Smooth muscle cell (in vitro differentiated cells): Measurements from ENCODE around the gene ZNF76. TPM values are rescaled to one million over a fixed set of nuclear protein-coding genes. Genes with fewer than 3 reads are reported as not detected.

Source experiments
- DNase-seq: peaks from one replicate; lab custom pipeline; 2025; ENCODE audit not compliant: unreplicated experiment; lab: John Stamatoyannopoulos, UW
- H2AFZ ChIP-seq: fragments of 200-600 bp; sonication (generic); 2 replicates; pipeline ENCODE4 v1.6.0; 2016; ENCODE audit warnings: antibody characterized with exemption, low read depth, mild to moderate bottlenecking
- H3F3A ChIP-seq: fragments of 200-600 bp; sonication (generic); 2 replicates; pipeline ENCODE4 v1.6.0; 2017; ENCODE audit warnings: antibody characterized with exemption, low read depth
- H3K27ac ChIP-seq: fragments of 200-600 bp; sonication (generic); 2 replicates; pipeline ENCODE4 v1.5.1; 2016; ENCODE audit warnings: low read depth, mild to moderate bottlenecking
- H3K27me3 ChIP-seq: fragments of 200-600 bp; sonication (generic); 2 replicates; pipeline ENCODE4 v1.6.1; 2016; ENCODE audit warnings: low read depth, mild to moderate bottlenecking
- H3K36me3 ChIP-seq: fragments of 200-600 bp; sonication (generic); 2 replicates; pipeline ENCODE4 v1.5.1; 2016; ENCODE audit warnings: low read depth
- H3K4me1 ChIP-seq: fragments of 200-600 bp; sonication (generic); 2 replicates; pipeline ENCODE4 v1.5.1; 2016; ENCODE audit warnings: low read depth
- H3K4me2 ChIP-seq: fragments of 200-600 bp; sonication (generic); 2 replicates; pipeline ENCODE4 v1.6.0; 2016; ENCODE audit warnings: mild to moderate bottlenecking
- H3K4me3 ChIP-seq: fragments of 200-600 bp; sonication (generic); 2 replicates; pipeline ENCODE4 v1.5.1; 2016; ENCODE audit warnings: mild to moderate bottlenecking
- H3K79me2 ChIP-seq: fragments of 200-600 bp; sonication (generic); 2 replicates; pipeline ENCODE4 v1.6.0; 2016; ENCODE audit warnings: low read depth, mild to moderate bottlenecking
- H3K9ac ChIP-seq: fragments of 200-600 bp; sonication (generic); 2 replicates; pipeline ENCODE4 v1.6.0; 2016; ENCODE audit warnings: low read depth
- H3K9me3 ChIP-seq: fragments of 200-600 bp; sonication (generic); replicated peaks from 2 replicates; pipeline ENCODE4 v1.5.1; 2016; ENCODE audit warnings: low read depth
- H4K20me1 ChIP-seq: fragments of 200-600 bp; sonication (generic); 2 replicates; pipeline ENCODE4 v1.6.0; 2016; ENCODE audit warnings: low read depth
- CTCF ChIP-seq: fragments of 200-600 bp; sonication (generic); IDR thresholded peaks from 2 replicates; pipeline ENCODE4 v1.5.1; 2017; ENCODE audit warnings: borderline replicate concordance, mild to moderate bottlenecking, antibody characterized with exemption; ENCODE audit not compliant: insufficient read depth, poor library complexity, severe bottlenecking
- WGBS: methylation state at CpG from one replicate; pipeline ENCODE4 v1.1.7; 2016; ENCODE audit warnings: low lambda C conversion rate; 5-methylcytosine and 5-hydroxymethylcytosine counted together
- polyA plus RNA-seq: library from polyadenylated mRNA; unstranded; fragments of >200 nt; fragmentation: Nextera tagmentation; extraction: Ambion mirVana; gene quantifications from 2 replicates; pipeline ENCODE4 v1.2.1, GENCODE V29; 2016
- total RNA-seq: library from RNA; depleted of rRNA; stranded (reverse); fragments of >200 nt; gene quantifications from 2 replicates; pipeline ENCODE4 v1.2.3, GENCODE V29; 2014

The ZNF76 gene
- total and polyA plus RNA-seq, 2 experiments from 2014 or later: 7.7 to 14.2 TPM

- Histone ChIP-seq H3K79me2 (no peaks in the 10 kb centered on the region), H2AFZ (no peak overlapping the region), H4K20me1 (peaks cover 71% of the 10 kb centered on the region), H3K27ac (no peak overlapping the region), H3K4me3 (no peak overlapping the region), H3K9me3 (no peaks in the 10 kb centered on the region), H3K36me3 (no peaks in the 10 kb centered on the region), H3F3A (peaks cover 4% of the 10 kb centered on the region), H3K9ac (no peak overlapping the region), H3K27me3 (no peaks in the 10 kb centered on the region), H3K4me1 (peaks cover under 1% of the 10 kb centered on the region), H3K4me2 (no peak overlapping the region)
- no peak for TF ChIP-seq CTCF
- DNase-seq: no peak
- WGBS: 90% methylated on average over 5 of the region's 5 CpGs
Observed at GRCh38 chr6:35242486-35242885, 17.0 kb upstream of the ZNF76 start.

- no peaks in the 10 kb centered on the region for H3K27me3 ChIP-seq
- H3F3A ChIP-seq: peaks cover 4% of the 10 kb centered on the region
- TF ChIP-seq CTCF: no peak
- H2AFZ ChIP-seq: no peak overlapping the region
- peaks cover 71% of the 10 kb centered on the region for H4K20me1 ChIP-seq
- no peaks in the 10 kb centered on the region for H3K4me1 ChIP-seq
- H3K79me2 ChIP-seq: no peaks in the 10 kb centered on the region
- H3K27ac ChIP-seq: no peak overlapping the region
- 96% methylated on average over 13 of the region's 13 CpGs for WGBS
- no peak for DNase-seq
- H3K36me3 ChIP-seq: no peaks in the 10 kb centered on the region
- H3K4me3 ChIP-seq: no peak overlapping the region
- H3K4me2 ChIP-seq: no peak overlapping the region
- no peak overlapping the region for H3K9ac ChIP-seq
- H3K9me3 ChIP-seq: no peaks in the 10 kb centered on the region
Observed at GRCh38 chr6:35242906-35243305, 16.6 kb upstream of the ZNF76 start.

- H3F3A ChIP-seq: peaks cover 4% of the 10 kb centered on the region
- H3K9ac ChIP-seq: no peak overlapping the region
- H3K4me3 ChIP-seq: no peak overlapping the region
- no peak overlapping the region for H3K4me2 ChIP-seq
- no peaks in the 10 kb centered on the region for H3K27me3 ChIP-seq
- H3K4me1 ChIP-seq: no peaks in the 10 kb centered on the region
- no peak overlapping the region for H2AFZ ChIP-seq
- no peaks in the 10 kb centered on the region for H3K36me3 ChIP-seq
- WGBS: 86% methylated on average over 17 of the region's 17 CpGs
- no peak for DNase-seq
- H3K9me3 ChIP-seq: no peaks in the 10 kb centered on the region
- H3K79me2 ChIP-seq: no peaks in the 10 kb centered on the region
- peaks cover 71% of the 10 kb centered on the region for H4K20me1 ChIP-seq
- no peak overlapping the region for H3K27ac ChIP-seq
- no peak for TF ChIP-seq CTCF
Observed at GRCh38 chr6:35243386-35243958, 16.1 kb upstream of the ZNF76 start.

GRCh38 chr6:35244551-35244950 is 15.0 kb upstream of the ZNF76 start:
- H3K79me2 ChIP-seq: no peaks in the 10 kb centered on the region
- no peaks in the 10 kb centered on the region for H3K36me3 ChIP-seq
- H3K4me1 ChIP-seq: no peaks in the 10 kb centered on the region
- no peak overlapping the region for H3K9ac ChIP-seq
- H3K9me3 ChIP-seq: no peaks in the 10 kb centered on the region
- peaks cover 71% of the 10 kb centered on the region for H4K20me1 ChIP-seq
- no peak for TF ChIP-seq CTCF
- WGBS: 98% methylated on average over 7 of the region's 7 CpGs
- H2AFZ ChIP-seq: no peak overlapping the region
- DNase-seq: no peak
- no peak overlapping the region for H3K27ac ChIP-seq
- H3F3A ChIP-seq: peaks cover 4% of the 10 kb centered on the region
- H3K4me3 ChIP-seq: no peak overlapping the region
- no peaks in the 10 kb centered on the region for H3K27me3 ChIP-seq
- H3K4me2 ChIP-seq: no peak overlapping the region
